IPS-NIHi7 (cell line): ENCODE results near the gene LIMK2.
"Not testable (repeated sequence)": the region's sequence is repeated elsewhere in the genome, so short reads cannot be mapped to it uniquely, and the experiment has no call there.

Source experiments
- DNase-seq: peaks from one replicate; pipeline ENCODE4 v3.0.0; 2012; ENCODE audit warnings: mixed read lengths; ENCODE audit errors: extremely low spot score

LIMK2 gene

DNA sequence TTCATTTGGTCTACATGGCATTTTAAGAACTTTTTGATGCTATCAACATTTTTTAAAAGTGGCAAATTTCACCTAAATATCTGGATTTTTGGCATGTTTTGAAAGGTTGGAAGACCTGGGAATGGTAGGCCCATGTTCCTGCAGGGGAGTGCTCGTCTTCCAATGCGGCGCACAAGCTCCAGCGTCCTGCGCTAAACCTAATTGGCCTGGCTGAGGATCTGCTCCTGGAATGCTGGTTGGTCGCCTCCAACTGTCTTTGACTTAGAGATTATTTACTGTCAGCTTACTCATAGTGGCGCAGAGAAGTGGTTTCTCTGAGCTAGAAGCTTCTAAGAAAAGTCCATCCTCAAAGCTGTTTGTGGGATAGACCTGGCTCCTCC is 626 bp upstream of the LIMK2 start:
- DNase-seq = no peak

DNA sequence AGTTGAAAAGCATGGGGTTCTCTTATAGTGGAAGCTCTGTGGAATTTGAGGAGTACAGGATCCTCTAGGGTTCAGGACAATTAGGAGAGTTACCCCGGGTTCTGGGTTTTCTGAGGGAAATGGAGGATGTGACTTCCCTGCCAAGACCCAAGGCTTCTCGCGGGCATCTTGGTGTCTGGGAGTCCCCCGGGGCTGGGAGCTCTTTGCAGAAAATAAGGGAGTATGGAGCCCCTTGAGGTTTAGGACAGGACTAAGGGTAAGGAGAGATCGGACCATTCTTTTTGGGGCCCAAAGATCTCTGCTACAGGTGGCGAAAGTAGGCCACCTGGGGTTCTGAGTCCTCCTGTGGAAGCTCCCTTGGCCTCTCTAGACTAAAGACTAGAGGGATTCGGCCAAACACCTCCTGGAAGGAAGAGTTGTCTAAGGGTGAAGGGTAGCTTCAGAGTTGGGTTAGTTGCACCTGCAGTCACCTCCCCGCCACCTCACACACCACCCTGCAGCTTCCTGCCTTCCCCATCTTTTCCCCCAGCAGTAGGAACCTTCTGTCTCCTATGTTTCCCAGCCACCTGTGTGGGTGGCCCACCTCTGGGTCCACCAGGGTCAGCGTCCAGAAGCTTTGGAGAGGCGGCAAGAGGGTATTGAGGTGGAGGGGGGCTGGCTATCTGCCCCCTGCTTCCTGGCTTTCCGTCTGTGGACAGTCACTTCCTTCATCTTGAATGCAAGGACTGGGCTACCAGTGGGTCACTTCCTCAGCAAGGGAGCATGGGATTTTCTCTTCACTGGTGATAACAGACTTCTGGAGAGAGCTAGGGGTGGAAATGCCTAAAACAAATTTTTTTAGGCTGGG is 908 bp downstream of the LIMK2 start:
- DNase-seq = no peak

DNA sequence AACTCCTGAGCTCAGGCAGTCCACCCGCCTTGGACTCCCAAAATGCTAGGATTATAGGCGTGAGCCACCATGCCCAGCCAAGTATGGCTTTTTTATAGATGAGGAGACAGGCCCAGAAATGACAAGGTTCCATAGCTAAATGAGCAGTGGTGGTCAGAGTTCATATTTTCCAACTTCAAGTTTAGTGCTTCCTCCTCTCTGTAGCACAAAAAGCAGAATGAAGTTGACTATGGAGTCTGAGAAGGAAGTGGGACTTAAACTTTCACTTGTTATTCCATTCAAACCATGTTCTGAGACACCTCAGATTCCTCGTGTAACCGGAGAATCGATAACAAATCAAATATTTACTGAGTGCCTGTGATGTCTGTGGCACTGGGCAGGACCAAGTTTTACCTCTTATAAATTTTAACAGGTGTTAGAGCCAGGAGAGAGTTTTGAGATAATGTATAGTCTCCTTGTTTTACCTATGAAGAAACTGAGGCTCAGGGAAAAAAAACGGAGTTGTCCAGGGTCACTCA is 3.0 kb downstream of the LIMK2 start:
- no peak for DNase-seq

GRCh38 chr22:31218565-31219262 is 6.6 kb downstream of the LIMK2 start:
- DNase-seq = no peak

- DNase-seq = no peak
Measured at GRCh38 chr22:31221084-31221483, 9.0 kb downstream of the LIMK2 start.

DNA sequence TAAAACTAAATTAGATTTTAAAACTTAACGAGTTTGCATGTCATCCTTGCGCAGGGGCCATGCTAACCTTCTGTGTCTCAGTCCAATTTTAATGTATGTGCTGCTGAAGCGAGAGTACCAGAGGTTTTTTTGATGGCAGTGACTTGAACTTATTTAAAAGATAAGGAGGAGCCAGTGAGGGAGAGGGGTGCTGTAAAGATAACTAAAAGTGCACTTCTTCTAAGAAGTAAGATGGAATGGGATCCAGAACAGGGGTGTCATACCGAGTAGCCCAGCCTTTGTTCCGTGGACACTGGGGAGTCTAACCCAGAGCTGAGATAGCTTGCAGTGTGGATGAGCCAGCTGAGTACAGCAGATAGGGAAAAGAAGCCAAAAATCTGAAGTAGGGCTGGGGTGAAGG is 10.6 kb downstream of the LIMK2 start:
- DNase-seq = no peak

DNA sequence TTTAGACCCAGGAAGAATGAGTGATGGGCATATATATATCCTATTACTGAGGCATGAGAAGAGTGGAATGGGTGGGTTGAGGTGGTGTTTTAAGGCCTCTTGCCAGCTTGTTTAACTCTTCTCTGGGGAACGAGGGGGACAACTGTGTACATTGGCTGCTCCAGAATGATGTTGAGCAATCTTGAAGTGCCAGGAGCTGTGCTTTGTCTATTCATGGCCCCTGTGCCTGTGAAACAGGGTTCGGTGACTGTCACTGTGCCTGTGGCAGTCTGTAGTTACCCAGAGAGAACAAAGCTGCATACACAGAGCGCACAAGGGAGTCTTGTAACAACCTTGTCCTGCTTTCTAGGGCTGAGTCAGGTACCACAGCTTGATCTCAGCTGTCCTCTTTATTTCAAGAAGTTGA is 11.7 kb downstream of the LIMK2 start:
- no peak for DNase-seq

DNA sequence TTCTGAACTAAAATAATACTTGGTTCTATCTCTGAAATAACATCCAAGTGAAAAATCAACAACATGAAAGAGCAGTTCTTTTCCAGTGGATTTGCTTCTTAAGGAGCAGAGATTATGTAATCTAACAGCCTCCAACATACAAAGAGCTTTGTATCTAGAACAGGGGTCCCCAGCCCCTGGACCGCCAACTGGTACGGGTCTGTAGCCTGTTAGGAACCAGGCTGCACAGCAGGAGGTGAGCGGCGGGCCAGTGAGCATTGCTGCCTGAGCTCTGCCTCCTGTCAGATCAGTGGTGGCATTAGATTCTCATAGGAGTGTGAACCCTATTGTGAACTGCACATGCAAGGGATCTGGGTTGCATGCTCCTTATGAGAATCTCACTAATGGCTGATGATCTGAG is 12.6 kb downstream of the LIMK2 start:
- not testable (repeated sequence) for DNase-seq

- no peak for DNase-seq
Measured at GRCh38 chr22:31227186-31227585, 15.1 kb downstream of the LIMK2 start.

DNA sequence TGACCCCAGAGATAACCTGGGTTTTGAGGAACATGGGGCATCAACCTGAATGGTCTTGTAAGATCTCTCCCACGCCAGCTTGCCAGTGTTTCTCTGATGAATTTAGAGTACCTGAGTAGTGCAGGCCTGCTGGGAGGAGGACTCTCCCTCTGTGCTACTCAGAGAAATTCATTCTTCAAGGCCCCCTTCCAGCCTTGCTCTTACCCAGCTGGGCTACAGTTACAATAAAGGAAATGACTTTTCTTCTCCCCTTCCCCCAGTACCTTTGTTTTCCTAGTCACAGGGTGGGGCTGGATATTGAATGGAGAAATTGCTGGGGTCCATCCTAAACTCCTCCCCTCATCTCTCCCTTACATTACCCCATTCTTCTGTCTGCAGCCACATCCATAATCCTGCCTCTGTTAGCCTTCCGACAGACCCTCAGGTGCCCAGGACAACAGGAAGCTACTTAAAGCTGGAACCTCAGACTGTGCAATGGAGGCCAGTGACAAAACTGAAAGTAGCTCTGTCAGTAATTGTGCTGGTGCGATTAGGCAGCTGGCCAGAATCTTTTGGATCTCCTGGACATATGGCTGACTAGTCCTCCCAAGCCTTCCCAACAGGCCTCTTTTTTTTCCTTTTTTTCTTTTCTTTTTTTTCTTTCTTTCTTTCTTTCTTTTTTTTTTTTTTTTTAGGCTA is 17.4 kb downstream of the LIMK2 start:
- DNase-seq = no peak

DNA sequence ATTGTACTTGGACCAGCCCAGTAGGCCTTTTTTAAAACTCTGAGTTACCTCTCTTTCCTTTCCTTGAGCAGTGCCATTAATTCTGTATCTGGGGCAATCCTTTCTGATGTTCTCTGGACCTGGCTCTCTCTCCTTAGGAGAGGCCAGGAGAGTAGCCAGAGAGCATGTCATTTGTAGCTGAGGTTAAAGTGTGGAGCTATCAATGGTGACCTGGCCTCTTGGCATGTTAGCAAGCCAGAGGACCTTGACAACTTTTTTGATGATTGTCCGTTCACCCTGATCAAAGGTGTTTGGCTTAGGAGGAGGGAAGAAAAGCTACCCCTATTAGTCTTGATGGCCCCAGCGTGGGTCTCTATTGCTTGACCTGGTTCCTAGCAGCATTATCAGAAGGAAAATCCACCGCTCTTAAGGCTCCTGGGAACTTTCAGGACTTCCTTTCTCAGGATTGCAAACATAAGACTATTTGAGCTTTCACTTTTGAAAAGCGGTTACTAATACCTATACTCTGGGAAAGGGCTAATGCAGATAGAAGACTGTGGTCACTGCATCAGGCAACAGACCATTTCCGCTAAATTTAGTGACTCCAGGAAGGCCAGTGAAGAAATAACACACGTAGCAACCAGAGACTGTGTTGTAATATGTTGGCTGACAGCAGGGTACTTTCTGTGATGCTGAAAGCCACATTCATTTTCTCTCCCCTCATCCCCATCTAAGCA is 18.2 kb downstream of the LIMK2 start:
- DNase-seq = no peak

DNA sequence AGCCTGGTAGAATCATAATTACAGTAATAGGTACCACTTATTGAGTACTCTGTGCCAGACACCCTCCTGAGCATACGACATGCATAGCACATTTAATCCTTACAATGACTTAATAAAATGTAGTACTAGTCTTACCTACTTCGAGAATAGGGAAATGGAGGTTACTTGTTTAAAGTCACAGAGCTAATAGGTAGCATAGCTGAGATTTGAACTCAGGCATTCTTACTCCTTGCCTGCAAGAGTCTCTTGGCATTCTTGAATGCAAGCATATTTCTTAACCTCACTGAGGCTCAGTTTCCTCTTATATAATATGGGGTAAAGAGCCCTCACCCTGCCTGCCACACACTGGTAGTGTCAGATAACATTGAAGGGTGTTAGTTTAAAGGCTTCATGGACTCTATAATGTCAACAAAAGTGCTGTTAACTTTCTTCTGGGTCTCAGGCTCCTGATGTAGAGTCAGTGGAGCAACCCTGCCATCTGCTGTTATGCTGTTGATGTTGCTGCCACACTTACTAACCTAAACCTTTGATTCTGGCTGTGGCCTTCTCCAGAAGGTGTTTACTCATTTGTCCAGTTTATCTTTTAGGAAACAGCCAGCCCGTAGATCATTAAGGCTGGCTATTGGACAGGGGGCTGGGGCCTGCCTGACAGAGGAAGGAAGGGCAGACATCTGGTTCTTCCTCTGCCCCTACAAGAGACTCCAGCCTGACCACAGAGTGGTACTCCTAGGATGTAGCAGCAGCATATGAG is 18.9 kb downstream of the LIMK2 start:
- DNase-seq = no peak

GRCh38 chr22:31233001-31233400 is 20.9 kb downstream of the LIMK2 start:
- DNase-seq = no peak

DNA sequence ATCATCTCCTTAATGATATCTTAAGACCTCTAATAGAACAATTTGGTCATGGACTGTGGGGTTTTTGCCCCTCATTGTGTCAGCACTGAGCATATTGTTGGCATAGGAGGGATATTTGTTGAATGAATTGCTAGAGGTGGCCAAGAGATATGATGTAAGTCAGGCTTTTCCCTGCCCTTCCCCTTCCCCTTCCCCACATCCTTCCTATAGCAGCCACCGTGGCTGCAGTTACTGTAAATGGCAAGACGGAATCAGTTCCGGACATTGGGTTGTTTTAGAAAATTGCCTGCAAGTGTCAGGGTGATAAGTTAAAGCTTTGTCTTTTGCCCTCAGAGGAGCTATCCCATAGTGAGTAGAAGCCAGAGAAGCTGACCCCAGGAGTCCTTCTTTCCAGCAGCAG is 23.0 kb downstream of the LIMK2 start:
- no peak for DNase-seq

DNA sequence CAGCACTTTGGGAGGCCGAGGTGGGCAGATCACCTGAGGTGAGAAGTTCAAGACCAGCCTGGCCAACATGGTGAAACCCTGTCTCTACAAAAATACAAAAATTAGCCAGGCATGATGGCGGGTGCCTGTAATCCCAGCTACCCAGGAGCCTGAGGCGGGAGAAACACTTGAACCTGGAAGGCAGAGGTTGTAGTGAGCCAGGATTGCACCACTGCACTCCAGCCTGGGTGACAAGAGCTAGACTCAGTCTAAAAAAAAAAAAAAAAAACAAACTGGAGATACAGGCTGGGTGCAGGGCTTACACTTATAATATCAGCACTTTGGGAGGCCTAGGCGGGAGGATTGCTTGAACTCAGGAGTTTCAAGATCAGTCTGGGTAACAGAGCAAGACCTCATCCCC is 23.9 kb downstream of the LIMK2 start:
- not testable (repeated sequence) for DNase-seq

DNA sequence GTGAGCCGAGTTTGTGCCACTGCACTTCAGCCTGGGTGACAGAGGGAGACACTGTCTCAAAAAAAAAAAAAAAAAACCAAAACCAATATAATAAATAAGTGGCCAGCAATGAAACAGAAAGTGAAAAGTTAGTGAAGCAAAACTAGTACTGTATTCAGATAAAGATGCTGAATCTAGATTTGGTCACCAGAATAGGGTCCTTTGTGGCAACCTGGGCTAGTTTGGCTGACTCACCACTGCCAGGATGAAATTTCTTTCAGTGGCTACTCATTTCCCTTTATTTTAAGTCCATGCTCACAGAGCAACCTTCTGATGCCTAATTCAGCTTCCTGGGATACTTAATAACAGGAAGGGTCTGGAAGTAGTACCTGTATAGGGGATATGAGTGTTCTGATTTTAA is 26.0 kb downstream of the LIMK2 start:
- DNase-seq = no peak

DNA sequence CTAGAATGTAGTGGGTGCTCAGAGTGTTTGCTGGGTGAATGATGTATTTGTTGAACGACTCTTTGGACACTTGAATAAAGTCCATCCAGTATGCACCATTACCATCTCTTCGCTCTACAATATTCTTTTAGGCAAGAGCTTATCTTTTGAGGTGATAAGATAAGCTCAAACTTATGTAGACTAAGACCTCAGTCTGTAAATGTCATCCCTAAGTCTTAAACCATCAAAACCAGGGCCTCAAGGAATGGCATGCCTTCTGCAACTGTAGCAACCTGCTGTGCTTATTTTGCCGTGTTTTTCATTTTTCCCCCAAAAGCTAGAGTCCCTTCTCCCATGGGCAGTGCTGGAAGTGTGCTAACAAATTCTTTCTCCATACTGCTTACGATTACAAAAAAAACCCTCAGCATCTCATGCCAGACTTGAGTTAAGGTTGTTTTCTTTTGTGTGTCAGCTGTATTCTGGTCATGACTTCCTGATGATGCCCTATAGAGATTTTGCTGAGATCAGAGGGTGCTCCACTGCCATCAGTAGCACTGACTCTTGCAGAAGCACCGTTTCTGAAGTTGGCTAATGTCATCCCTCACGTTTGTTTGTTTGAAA is 27.8 kb downstream of the LIMK2 start:
- DNase-seq = no peak

DNA sequence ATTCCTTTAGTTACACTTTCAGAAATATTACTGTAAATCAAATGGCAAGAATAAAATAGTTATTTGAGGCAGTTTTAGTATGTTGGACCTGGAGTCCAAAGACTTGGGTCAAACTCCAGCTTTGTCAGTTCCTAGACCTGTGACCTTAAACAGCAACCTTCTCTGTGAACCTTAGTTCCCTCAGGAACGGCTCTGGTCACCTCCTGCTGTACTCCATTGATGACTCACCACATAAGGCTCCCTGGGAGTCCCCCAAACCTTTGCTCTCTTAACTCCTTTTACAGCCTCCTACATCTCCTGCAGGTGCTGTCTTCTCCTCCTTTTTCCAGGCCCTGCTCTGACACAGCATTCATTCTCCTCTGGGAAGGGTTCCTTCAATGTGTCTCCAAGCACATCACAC is 29.1 kb downstream of the LIMK2 start:
- DNase-seq = no peak

DNA sequence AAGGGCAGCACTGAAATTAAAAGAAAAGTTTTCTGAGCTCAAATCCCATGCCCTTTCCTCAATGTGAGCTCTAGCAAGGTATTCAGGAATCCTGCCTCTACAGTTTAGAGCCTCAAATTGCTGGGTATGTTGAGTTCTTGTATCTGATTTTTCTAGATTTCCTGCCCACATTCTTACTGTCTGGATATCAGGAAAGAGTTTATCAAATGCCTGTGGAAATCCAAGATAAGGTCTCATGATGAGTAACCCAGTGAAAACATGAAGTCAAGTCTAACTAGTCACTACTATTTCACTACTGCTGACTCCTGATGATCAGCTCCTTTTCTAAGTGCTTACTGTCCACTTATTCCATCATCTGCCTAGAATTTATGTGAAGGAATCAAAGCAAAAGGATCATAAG is 29.8 kb downstream of the LIMK2 start:
- no peak for DNase-seq

DNA sequence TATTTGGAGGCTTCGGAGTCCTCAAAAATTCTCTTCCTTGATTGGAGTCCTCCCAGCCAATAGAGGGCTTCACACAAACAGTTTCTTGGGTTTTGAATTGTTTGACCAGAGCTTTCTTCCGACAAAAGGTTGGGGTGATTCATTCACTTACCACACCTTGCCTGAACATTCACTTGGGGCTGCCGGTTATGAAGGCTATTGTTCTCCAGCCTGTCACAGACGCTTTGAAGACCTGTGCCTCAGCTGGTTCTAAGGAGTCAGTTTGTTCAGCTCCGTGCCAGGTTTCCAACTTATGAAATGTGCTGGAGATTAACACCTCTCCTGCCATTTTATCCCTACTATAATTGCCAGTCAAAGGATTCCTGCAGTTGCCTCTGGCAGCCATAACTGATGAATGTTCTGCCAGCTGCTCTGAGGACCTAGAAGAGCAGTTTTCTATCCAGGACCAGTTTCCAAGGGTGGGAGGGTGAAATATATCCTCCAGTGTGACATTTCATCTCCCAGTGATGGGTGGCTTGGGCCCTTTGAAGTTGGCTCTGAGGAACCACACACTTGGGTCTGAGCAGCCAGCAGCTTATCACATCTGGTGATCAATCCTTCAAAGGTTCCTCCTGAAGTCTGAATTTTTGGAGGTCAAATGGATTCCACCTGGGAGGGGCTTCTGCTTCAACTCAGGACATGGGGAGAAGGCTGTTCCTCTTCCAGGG is 31.4 kb downstream of the LIMK2 start:
- DNase-seq = no peak
